ENCODE results near the gene RERG. TPM values are rescaled to one million over a fixed set of nuclear protein-coding genes. Genes with fewer than 3 reads are reported as not detected.

The RERG gene
- total RNA-seq, 2 experiments from 2014 or later = not detected

GRCh38 chr12:15152868-15153267 is 68.3 kb downstream of the RERG start:
- no peak overlapping the region for H3K27ac Mint-ChIP-seq

GRCh38 chr12:15152456-15152855 is 68.8 kb downstream of the RERG start:
- Mint-ChIP-seq H3K27me3 (peaks cover 12% of the 10 kb centered on the region), H3K4me1 (no peaks in the 10 kb centered on the region), H3K9me3 (no peaks in the 10 kb centered on the region), H3K27ac (no peak overlapping the region), H3K4me3 (no peak overlapping the region), H3K36me3 (no peaks in the 10 kb centered on the region)
- DNase-seq = no peak

More at GRCh38 chr12:15152868-15153267, 68.3 kb downstream of the RERG start:
- H3K36me3 Mint-ChIP-seq = no peaks in the 10 kb centered on the region
- H3K27me3 Mint-ChIP-seq = peaks cover 12% of the 10 kb centered on the region
- no peak for DNase-seq
- H3K4me1 Mint-ChIP-seq = no peaks in the 10 kb centered on the region
- no peaks in the 10 kb centered on the region for H3K9me3 Mint-ChIP-seq
- H3K4me3 Mint-ChIP-seq = no peak overlapping the region

GRCh38 chr12:15151161-15152091 is 69.8 kb downstream of the RERG start:
- H3K4me1 Mint-ChIP-seq = no peaks in the 10 kb centered on the region
- no peak overlapping the region for H3K4me3 Mint-ChIP-seq
- no peaks in the 10 kb centered on the region for H3K9me3 Mint-ChIP-seq
- no peak for DNase-seq
- H3K36me3 Mint-ChIP-seq = no peaks in the 10 kb centered on the region
- H3K27me3 Mint-ChIP-seq = peaks cover 12% of the 10 kb centered on the region
- H3K27ac Mint-ChIP-seq = no peak overlapping the region

GRCh38 chr12:15146585-15146984 is 74.6 kb downstream of the RERG start:
- H3K27ac Mint-ChIP-seq = no peak overlapping the region
- H3K36me3 Mint-ChIP-seq = no peaks in the 10 kb centered on the region
- no peaks in the 10 kb centered on the region for H3K4me1 Mint-ChIP-seq
- no peak for DNase-seq
- no peak overlapping the region for H3K4me3 Mint-ChIP-seq
- no peaks in the 10 kb centered on the region for H3K9me3 Mint-ChIP-seq
- H3K27me3 Mint-ChIP-seq = peaks cover 12% of the 10 kb centered on the region

- no peaks in the 10 kb centered on the region for H3K4me1 Mint-ChIP-seq
- H3K36me3 Mint-ChIP-seq = no peaks in the 10 kb centered on the region
- H3K27ac Mint-ChIP-seq = no peak overlapping the region
- no peaks in the 10 kb centered on the region for H3K9me3 Mint-ChIP-seq
- no peak for DNase-seq
- no peak overlapping the region for H3K4me3 Mint-ChIP-seq
- H3K27me3 Mint-ChIP-seq = peaks cover 16% of the 10 kb centered on the region
These were observed 77.8 kb downstream of the RERG start for GRCh38 chr12:15143467-15143866.

- no peaks in the 10 kb centered on the region for H3K9me3 Mint-ChIP-seq
- no peak overlapping the region for H3K4me3 Mint-ChIP-seq
- no peaks in the 10 kb centered on the region for H3K4me1 Mint-ChIP-seq
- no peak for DNase-seq
- no peaks in the 10 kb centered on the region for H3K36me3 Mint-ChIP-seq
- no peak overlapping the region for H3K27ac Mint-ChIP-seq
- H3K27me3 Mint-ChIP-seq = peaks cover 12% of the 10 kb centered on the region
These were observed 78.5 kb downstream of the RERG start for GRCh38 chr12:15142711-15143110.

GRCh38 chr12:15131431-15131830 is 89.8 kb downstream of the RERG start:
- Mint-ChIP-seq H3K27ac (no peak overlapping the region), H3K4me3 (no peak overlapping the region), H3K4me1 (no peaks in the 10 kb centered on the region), H3K36me3 (no peaks in the 10 kb centered on the region), H3K27me3 (no peaks in the 10 kb centered on the region), H3K9me3 (no peaks in the 10 kb centered on the region)
- DNase-seq = no peak

GRCh38 chr12:15130541-15130940 is 90.7 kb downstream of the RERG start:
- Mint-ChIP-seq H3K4me1 (no peaks in the 10 kb centered on the region), H3K9me3 (no peaks in the 10 kb centered on the region)

GRCh38 chr12:15123401-15123800 is 97.8 kb downstream of the RERG start:
- Mint-ChIP-seq H3K9me3 (no peaks in the 10 kb centered on the region), H3K27me3 (no peaks in the 10 kb centered on the region), H3K36me3 (no peaks in the 10 kb centered on the region), H3K4me3 (no peak overlapping the region), H3K27ac (no peak overlapping the region), H3K4me1 (no peaks in the 10 kb centered on the region)
- DNase-seq = no peak

More at GRCh38 chr12:15130541-15130940, 90.7 kb downstream of the RERG start:
- H3K27me3 Mint-ChIP-seq = no peaks in the 10 kb centered on the region
- DNase-seq = no peak
- no peak overlapping the region for H3K4me3 Mint-ChIP-seq
- no peaks in the 10 kb centered on the region for H3K36me3 Mint-ChIP-seq
- no peak overlapping the region for H3K27ac Mint-ChIP-seq

- DNase-seq = no peak
- H3K4me1 Mint-ChIP-seq = no peaks in the 10 kb centered on the region
- H3K9me3 Mint-ChIP-seq = no peaks in the 10 kb centered on the region
- no peak overlapping the region for H3K4me3 Mint-ChIP-seq
- H3K27ac Mint-ChIP-seq = no peak overlapping the region
- no peaks in the 10 kb centered on the region for H3K27me3 Mint-ChIP-seq
- H3K36me3 Mint-ChIP-seq = no peaks in the 10 kb centered on the region
These were observed 98.9 kb downstream of the RERG start for GRCh38 chr12:15122344-15122743.

- DNase-seq = no peak
- Mint-ChIP-seq H3K4me3 (no peak overlapping the region), H3K9me3 (no peaks in the 10 kb centered on the region), H3K4me1 (no peaks in the 10 kb centered on the region), H3K27ac (no peak overlapping the region), H3K36me3 (no peaks in the 10 kb centered on the region), H3K27me3 (no peaks in the 10 kb centered on the region)
These were observed 102.3 kb downstream of the RERG start for GRCh38 chr12:15118955-15119354.

GRCh38 chr12:15116983-15117382 is 104.2 kb downstream of the RERG start:
- no peak overlapping the region for H3K27ac Mint-ChIP-seq
- DNase-seq = no peak
- no peaks in the 10 kb centered on the region for H3K36me3 Mint-ChIP-seq
- no peaks in the 10 kb centered on the region for H3K9me3 Mint-ChIP-seq
- H3K4me1 Mint-ChIP-seq = no peaks in the 10 kb centered on the region
- peaks cover 2% of the 10 kb centered on the region for H3K27me3 Mint-ChIP-seq
- no peak overlapping the region for H3K4me3 Mint-ChIP-seq

GRCh38 chr12:15116086-15116485 is 105.1 kb downstream of the RERG start:
- peaks cover 7% of the 10 kb centered on the region for H3K27me3 Mint-ChIP-seq
- no peaks in the 10 kb centered on the region for H3K36me3 Mint-ChIP-seq
- H3K4me1 Mint-ChIP-seq = no peaks in the 10 kb centered on the region
- no peak for DNase-seq
- no peak overlapping the region for H3K4me3 Mint-ChIP-seq
- no peak overlapping the region for H3K27ac Mint-ChIP-seq
- H3K9me3 Mint-ChIP-seq = no peaks in the 10 kb centered on the region

GRCh38 chr12:15115434-15115833 is 105.8 kb downstream of the RERG start:
- Mint-ChIP-seq H3K36me3 (no peaks in the 10 kb centered on the region), H3K4me1 (no peaks in the 10 kb centered on the region), H3K4me3 (no peak overlapping the region), H3K27me3 (peaks cover 11% of the 10 kb centered on the region), H3K27ac (no peak overlapping the region), H3K9me3 (no peaks in the 10 kb centered on the region)
- no peak for DNase-seq

- H3K36me3 Mint-ChIP-seq = no peaks in the 10 kb centered on the region
- H3K9me3 Mint-ChIP-seq = no peaks in the 10 kb centered on the region
- H3K27me3 Mint-ChIP-seq = peaks cover 11% of the 10 kb centered on the region
- H3K4me1 Mint-ChIP-seq = no peaks in the 10 kb centered on the region
- H3K4me3 Mint-ChIP-seq = no peak overlapping the region
- H3K27ac Mint-ChIP-seq = no peak overlapping the region
- no peak for DNase-seq
These were observed 106.7 kb downstream of the RERG start for GRCh38 chr12:15114501-15114900.

- Mint-ChIP-seq H3K4me1 (no peaks in the 10 kb centered on the region), H3K36me3 (peaks cover 2% of the 10 kb centered on the region), H3K9me3 (peaks cover 3% of the 10 kb centered on the region), H3K27ac (no peak overlapping the region), H3K4me3 (no peak overlapping the region), H3K27me3 (peaks cover 3% of the 10 kb centered on the region)
- DNase-seq = no peak
These were observed 128.4 kb downstream of the RERG start for GRCh38 chr12:15092826-15093225.
